ENCODE data around the gene PLEKHN1. TPM values are rescaled to one million over a fixed set of nuclear protein-coding genes. Genes with fewer than 3 reads are reported as not detected.

The PLEKHN1 gene
- total RNA-seq, 6 experiments from 2014 or later, result 0.11 to 2.4 (median 0.26) TPM; not detected in 1

DNA sequence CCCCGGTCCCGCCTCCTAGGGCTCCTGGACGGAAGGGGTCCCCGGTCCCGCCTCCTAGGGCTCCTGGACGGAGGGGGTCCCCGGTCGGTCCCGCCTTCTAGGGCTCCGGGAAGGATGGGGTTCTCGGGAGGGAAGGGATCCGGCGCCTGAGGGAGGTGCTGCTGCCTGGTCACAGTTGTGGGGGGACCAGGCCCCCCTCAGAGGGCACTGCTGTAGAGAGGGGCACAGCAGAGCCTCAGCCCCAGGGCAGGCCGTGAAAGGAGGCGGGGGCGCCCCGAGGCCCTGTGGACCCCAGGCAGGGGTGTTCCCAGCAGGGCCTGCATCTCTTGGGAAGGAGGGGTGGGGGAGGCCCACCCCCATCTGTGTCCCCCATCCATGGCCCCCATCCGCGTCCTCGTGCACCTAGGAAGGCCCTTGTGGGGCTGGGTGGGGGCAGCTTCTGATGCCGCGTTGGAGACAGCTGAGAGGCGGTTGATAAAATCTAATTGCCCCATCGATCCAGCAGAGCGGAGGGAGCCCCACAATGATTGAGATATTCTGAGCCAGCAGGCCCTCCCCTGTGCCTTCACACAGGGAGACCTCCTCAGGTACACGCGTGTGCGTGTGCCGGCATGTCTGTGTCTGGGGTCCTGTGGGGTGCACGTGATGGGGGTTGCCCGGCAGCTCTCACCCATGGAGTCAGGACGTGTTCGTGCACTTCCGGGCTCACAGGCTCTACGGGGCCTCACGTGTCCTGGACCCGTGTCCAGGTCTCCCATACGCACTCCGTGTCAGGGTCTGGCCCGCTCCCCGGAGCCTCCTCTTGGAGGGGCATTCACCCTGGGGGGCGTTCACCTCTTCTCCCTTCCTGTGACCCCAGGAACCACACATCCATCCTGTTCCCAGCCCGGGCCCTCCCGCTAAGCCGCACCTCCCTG, 29.7 kb upstream of the PLEKHN1 start:
- no peak for TF ChIP-seq POLR2A (IDR thresholded peaks at IDR 0.05)
- TF ChIP-seq, protein P1, sequence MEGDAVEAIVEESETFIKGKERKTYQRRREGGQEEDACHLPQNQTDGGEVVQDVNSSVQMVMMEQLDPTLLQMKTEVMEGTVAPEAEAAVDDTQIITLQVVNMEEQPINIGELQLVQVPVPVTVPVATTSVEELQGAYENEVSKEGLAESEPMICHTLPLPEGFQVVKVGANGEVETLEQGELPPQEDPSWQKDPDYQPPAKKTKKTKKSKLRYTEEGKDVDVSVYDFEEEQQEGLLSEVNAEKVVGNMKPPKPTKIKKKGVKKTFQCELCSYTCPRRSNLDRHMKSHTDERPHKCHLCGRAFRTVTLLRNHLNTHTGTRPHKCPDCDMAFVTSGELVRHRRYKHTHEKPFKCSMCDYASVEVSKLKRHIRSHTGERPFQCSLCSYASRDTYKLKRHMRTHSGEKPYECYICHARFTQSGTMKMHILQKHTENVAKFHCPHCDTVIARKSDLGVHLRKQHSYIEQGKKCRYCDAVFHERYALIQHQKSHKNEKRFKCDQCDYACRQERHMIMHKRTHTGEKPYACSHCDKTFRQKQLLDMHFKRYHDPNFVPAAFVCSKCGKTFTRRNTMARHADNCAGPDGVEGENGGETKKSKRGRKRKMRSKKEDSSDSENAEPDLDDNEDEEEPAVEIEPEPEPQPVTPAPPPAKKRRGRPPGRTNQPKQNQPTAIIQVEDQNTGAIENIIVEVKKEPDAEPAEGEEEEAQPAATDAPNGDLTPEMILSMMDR (IDR thresholded peaks at IDR 0.05), result no peak
- DNase-seq, result no peak

DNA sequence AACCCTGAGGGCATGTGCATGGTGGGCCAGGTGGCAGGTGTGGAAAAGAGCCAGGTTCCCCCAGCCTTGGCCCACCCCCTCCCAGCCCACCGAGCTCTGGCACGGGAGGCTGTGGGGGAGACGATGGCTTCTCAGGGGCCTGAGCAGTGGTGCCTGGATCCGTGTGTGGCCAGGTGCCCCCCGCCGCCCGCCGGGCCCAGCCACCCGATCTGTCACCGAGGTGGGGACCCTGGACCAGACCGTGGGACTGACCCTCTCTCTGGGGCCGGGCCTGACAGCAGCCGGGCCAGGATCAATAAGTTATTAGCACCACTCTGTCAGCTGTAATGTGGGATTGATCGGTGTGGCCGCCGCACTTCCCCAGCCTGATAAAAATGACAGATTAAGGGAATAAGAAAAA, 28.8 kb upstream of the PLEKHN1 start:
- H3K27me3 ChIP-seq, result peaks cover 0 to 12% of the 10 kb centered on the region in 2 donors
- WGBS (ENCODE audit: insufficient coverage, low coverage, low lambda C conversion rate, missing lambda C conversion rate), result 61% methylated on average over 3 of the region's 16 CpGs
- H3K4me1 ChIP-seq, result peaks cover 0 to 24% (median 6%) of the 10 kb centered on the region in 4 donors
- no peaks in the 10 kb centered on the region for H3K36me3 ChIP-seq
- no peak overlapping the region for H3K4me3 ChIP-seq
- ATAC-seq (no peak), DNase-seq (no peak)
- intact Hi-C loops (cut with DNase I), result no loop called here
- no peaks in the 10 kb centered on the region for H3K9me3 ChIP-seq
- TF ChIP-seq, protein P1 (IDR thresholded peaks at IDR 0.05), result no peak
- TF ChIP-seq POLR2A (IDR thresholded peaks at IDR 0.05), result no peak
- no peak overlapping the region for H3K27ac ChIP-seq

More for the DNA sequence above, 29.7 kb upstream of the PLEKHN1 start:
- peaks cover 0 to 15% (median 6%) of the 10 kb centered on the region in 4 donors for H3K4me1 ChIP-seq
- intact Hi-C loops (cut with DNase I), result no loop called here
- H3K27me3 ChIP-seq, result peaks cover 0 to 12% of the 10 kb centered on the region in 2 donors
- H3K36me3 ChIP-seq, result no peaks in the 10 kb centered on the region
- 67% methylated on average over 3 of the region's 45 CpGs for WGBS (ENCODE audit: insufficient coverage, low coverage, low lambda C conversion rate, missing lambda C conversion rate)
- no peak overlapping the region for H3K4me3 ChIP-seq
- ATAC-seq, result no peak
- no peaks in the 10 kb centered on the region for H3K9me3 ChIP-seq
- no peak overlapping the region for H3K27ac ChIP-seq

DNA sequence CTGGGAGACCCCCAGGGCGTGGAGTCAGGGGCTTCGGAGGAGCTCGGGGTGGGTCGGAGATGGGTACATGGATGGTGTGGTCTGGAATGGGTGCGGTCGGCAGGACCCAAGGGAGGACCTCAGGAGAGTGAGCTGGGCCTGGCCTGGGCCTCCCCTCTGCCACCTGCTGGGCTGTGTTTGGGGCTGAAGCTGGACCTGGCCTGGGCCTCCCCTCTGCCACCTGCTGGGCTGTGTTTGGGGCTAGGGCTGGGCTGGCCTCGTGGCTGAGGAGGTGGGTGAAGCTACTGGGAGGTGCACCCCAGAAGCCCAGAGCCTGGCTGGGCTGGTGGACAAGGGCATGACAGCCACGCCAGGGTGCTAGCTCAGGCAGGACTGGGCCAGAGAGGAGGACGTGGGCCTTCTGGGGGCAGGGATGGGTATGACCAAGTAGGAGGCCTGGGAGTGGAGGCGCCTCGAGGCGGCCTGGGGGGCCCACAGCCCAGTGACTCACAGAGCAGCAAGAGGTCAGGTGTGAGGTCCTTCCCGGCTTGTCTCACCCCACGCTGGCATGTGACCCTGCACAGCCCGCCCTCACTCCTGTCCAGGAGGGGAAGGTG, 28.1 kb upstream of the PLEKHN1 start:
- Histone ChIP-seq H3K9me3 (no peaks in the 10 kb centered on the region), H3K27me3 (peaks cover 0 to 16% of the 10 kb centered on the region in 2 donors), H3K27ac (no peak overlapping the region), H3K4me1 (peaks cover 0 to 24% (median 6%) of the 10 kb centered on the region in 4 donors), H3K4me3 (no peak overlapping the region), H3K36me3 (no peaks in the 10 kb centered on the region)
- intact Hi-C loops (cut with DNase I), result no loop called here
- peak in 2 of 3 donors; percentile 70 to 77 for DNase-seq
- ATAC-seq, result peak; percentile 74 to 78 (median 76)
- no peak for TF ChIP-seq POLR2A (IDR thresholded peaks at IDR 0.05)
- TF ChIP-seq, protein P1 (IDR thresholded peaks at IDR 0.05), result peak; percentile 55 to 79 (median 62)
- 60% methylated on average over 6 of the region's 15 CpGs for WGBS (ENCODE audit: insufficient coverage, low coverage, low lambda C conversion rate, missing lambda C conversion rate)

DNA sequence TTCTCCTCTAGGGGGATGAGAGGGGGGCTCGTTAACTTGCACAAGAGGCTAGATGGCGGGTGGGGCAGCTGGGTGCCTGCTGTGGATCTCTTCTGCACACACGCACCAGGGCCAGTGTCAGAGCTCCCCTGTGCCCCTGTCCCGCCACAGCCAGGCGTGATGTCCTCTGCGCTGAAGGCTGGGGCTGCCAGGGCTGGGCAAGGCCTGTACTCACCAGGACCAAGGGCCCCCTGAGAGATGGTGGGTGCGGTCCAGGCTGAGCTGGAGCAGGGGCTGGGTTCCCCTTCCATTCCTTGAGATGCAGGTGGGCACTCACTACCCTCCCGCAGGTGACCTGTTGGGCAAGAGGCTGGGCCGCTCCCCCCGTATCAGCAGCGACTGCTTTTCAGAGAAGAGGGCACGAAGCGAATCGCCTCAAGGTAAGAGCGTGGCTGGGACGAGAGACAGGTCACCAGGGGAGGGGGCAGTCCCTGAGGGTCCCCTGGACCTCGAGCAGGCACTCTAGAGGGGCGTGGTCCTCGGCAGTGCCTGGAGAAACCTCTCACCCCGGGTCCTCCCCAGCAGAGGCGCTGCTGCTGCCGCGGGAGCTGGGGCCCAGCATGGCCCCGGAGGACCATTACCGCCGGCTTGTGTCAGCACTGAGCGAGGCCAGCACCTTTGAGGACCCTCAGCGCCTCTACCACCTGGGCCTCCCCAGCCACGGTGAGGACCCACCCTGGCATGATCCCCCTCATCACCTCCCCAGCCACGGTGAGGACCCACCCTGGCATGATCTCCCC, 27.4 kb upstream of the PLEKHN1 start:
- H3K9me3 ChIP-seq, result no peaks in the 10 kb centered on the region
- no peak for TF ChIP-seq POLR2A (IDR thresholded peaks at IDR 0.05)
- TF ChIP-seq, protein P1 (IDR thresholded peaks at IDR 0.05), result no peak
- peaks cover 0 to 24% (median 6%) of the 10 kb centered on the region in 4 donors for H3K4me1 ChIP-seq
- 0% methylated on average over 1 of the region's 30 CpGs for WGBS (ENCODE audit: insufficient coverage, low coverage, low lambda C conversion rate, missing lambda C conversion rate)
- DNase-seq (no peak), ATAC-seq (no peak)
- peaks cover 0 to 16% of the 10 kb centered on the region in 2 donors for H3K27me3 ChIP-seq
- H3K27ac ChIP-seq, result no peak overlapping the region
- intact Hi-C loops (cut with DNase I), result no loop called here
- no peak overlapping the region for H3K4me3 ChIP-seq
- H3K36me3 ChIP-seq, result no peaks in the 10 kb centered on the region

Data from right lobe of liver (tissue), 6 donors.